Thyroid gland (tissue), 4 donors: ENCODE data around the gene PLXND1.

Experiments
- POLR2A ChIP-seq, 2 donors: fragments of 450-650 bp; IDR thresholded peaks; one replicate each; pipeline ENCODE4 v1.6.1; 2017; ENCODE audit warnings: antibody characterized with exemption in 2 of 2, mild to moderate bottlenecking in 2 of 2, moderate library complexity in 1 of 2
- TF ChIP-seq, protein P1 (sequence below), 6 experiments: fragments of 200-600 bp in 3 of 6; fragments of 450-650 bp in 3 of 6; sonication (generic) in 3 of 6; IDR thresholded peaks; one replicate each; pipeline ENCODE4 v1.5.1; 2016 to 2019; ENCODE audit warnings: antibody characterized with exemption in 6 of 6, mild to moderate bottlenecking in 2 of 6, inconsistent platforms in 1 of 6, moderate library complexity in 1 of 6

DNA sequence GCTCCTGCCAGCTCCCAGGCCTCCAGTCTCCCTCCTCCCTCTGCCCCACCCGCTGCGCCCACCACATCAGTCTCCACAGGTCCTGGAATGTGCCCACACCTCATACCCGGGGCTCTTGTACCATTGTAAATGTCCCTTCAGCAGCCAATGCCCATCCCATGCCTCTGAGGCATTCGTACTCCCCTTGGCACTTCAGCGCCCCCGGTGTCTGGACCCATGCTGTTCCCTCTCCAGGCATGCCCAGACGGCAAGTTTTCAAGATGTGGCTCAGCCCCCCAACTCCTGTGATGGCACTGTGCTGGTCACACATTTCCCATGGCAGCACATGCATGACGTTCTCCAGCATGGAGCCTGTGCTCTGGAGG, 13.3 kb downstream of the PLXND1 start:
- TF ChIP-seq, protein P1, sequence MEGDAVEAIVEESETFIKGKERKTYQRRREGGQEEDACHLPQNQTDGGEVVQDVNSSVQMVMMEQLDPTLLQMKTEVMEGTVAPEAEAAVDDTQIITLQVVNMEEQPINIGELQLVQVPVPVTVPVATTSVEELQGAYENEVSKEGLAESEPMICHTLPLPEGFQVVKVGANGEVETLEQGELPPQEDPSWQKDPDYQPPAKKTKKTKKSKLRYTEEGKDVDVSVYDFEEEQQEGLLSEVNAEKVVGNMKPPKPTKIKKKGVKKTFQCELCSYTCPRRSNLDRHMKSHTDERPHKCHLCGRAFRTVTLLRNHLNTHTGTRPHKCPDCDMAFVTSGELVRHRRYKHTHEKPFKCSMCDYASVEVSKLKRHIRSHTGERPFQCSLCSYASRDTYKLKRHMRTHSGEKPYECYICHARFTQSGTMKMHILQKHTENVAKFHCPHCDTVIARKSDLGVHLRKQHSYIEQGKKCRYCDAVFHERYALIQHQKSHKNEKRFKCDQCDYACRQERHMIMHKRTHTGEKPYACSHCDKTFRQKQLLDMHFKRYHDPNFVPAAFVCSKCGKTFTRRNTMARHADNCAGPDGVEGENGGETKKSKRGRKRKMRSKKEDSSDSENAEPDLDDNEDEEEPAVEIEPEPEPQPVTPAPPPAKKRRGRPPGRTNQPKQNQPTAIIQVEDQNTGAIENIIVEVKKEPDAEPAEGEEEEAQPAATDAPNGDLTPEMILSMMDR (IDR thresholded peaks at IDR 0.05) = no peak
- no peak for TF ChIP-seq POLR2A (IDR thresholded peaks at IDR 0.05)
